RWPE2 (cell line): ENCODE data around the gene RAX.

Experiments used
- ATAC-seq: fragments of 200-7000 bp; cut with Tn5 transposase; 3 replicates; pipeline ENCODE4 v1.9.1; 2021; ENCODE audit warnings: low read depth
- DNase-seq: peaks from one replicate; pipeline ENCODE4 v3.0.0-alpha.2; 2020; ENCODE audit warnings: low spot score
- H3K27ac ChIP-seq: fragments of 450-650 bp; 2 replicates; pipeline ENCODE4 v1.5.1; 2017; ENCODE audit warnings: mild to moderate bottlenecking; ENCODE audit not compliant: poor library complexity, severe bottlenecking
- H3K27me3 ChIP-seq: fragments of 250-450 bp; sonication (Bioruptor Pico); 2 replicates; pipeline ENCODE4 v1.5.1; 2021; ENCODE audit warnings: mild to moderate bottlenecking, moderate library complexity; ENCODE audit not compliant: insufficient read depth, poor library complexity, severe bottlenecking
- H3K36me3 ChIP-seq: fragments of 250-450 bp; sonication (Bioruptor Pico); 2 replicates; pipeline ENCODE4 v1.5.1; 2020; ENCODE audit warnings: low read depth, mild to moderate bottlenecking, moderate library complexity
- H3K4me1 ChIP-seq: fragments of 250-450 bp; sonication (Bioruptor Pico); 2 replicates; pipeline ENCODE4 v1.5.1; 2021; ENCODE audit warnings: mild to moderate bottlenecking, moderate library complexity; ENCODE audit not compliant: insufficient read depth, poor library complexity, severe bottlenecking
- H3K4me3 ChIP-seq: fragments of 250-450 bp; sonication (Bioruptor Pico); 2 replicates; pipeline ENCODE4 v1.5.1; 2021; ENCODE audit warnings: mild to moderate bottlenecking, moderate library complexity; ENCODE audit not compliant: severe bottlenecking
- H3K9me3 ChIP-seq: fragments of 250-450 bp; sonication (Bioruptor Pico); 2 replicates; pipeline ENCODE4 v1.5.1; 2021; ENCODE audit warnings: mild to moderate bottlenecking, moderate library complexity; ENCODE audit not compliant: severe bottlenecking
- TF ChIP-seq, protein P1 (sequence below): fragments of 450-650 bp; IDR thresholded peaks from one replicate; pipeline ENCODE4 v1.5.1; 2017; ENCODE audit warnings: mild to moderate bottlenecking, moderate library complexity; ENCODE audit not compliant: poor library complexity, severe bottlenecking

The RAX gene

DNA sequence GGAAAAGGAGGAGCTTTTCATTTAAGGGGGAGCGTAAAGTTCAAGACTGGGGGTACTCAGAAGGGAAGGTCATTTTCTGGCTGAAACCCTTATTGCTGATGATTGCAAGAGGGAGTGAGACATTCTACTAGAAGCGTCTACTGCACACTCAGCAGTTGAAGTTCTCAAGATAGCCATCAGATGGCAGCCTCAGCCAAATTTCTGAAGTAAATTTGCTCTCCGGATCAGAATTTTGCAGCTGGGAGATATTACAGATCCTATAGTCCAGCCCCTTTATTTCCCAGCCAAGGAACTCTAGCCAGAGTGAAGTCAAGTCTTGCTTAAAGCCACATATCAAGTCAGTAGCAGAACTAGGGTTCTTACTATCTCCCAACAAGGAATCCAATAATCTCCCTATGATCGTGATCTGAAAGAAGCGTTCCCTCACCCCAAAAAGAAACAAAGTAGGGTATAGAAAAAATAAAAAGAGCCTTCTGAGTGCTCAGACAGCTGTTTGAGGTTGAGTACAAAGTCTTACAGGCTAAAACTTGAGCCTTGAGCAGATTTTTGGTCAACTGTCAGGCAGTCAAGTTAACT is 24.0 kb downstream of the RAX start:
- H3K27ac ChIP-seq = no peak overlapping the region
- H3K9me3 ChIP-seq = no peaks in the 10 kb centered on the region
- H3K4me3 ChIP-seq = no peak overlapping the region
- ATAC-seq (peak; percentile 67), DNase-seq (no peak)
- peaks cover 42% of the 10 kb centered on the region for H3K27me3 ChIP-seq
- H3K36me3 ChIP-seq = no peaks in the 10 kb centered on the region
- TF ChIP-seq, protein P1, sequence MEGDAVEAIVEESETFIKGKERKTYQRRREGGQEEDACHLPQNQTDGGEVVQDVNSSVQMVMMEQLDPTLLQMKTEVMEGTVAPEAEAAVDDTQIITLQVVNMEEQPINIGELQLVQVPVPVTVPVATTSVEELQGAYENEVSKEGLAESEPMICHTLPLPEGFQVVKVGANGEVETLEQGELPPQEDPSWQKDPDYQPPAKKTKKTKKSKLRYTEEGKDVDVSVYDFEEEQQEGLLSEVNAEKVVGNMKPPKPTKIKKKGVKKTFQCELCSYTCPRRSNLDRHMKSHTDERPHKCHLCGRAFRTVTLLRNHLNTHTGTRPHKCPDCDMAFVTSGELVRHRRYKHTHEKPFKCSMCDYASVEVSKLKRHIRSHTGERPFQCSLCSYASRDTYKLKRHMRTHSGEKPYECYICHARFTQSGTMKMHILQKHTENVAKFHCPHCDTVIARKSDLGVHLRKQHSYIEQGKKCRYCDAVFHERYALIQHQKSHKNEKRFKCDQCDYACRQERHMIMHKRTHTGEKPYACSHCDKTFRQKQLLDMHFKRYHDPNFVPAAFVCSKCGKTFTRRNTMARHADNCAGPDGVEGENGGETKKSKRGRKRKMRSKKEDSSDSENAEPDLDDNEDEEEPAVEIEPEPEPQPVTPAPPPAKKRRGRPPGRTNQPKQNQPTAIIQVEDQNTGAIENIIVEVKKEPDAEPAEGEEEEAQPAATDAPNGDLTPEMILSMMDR = peak; percentile 81
- no peaks in the 10 kb centered on the region for H3K4me1 ChIP-seq

DNA sequence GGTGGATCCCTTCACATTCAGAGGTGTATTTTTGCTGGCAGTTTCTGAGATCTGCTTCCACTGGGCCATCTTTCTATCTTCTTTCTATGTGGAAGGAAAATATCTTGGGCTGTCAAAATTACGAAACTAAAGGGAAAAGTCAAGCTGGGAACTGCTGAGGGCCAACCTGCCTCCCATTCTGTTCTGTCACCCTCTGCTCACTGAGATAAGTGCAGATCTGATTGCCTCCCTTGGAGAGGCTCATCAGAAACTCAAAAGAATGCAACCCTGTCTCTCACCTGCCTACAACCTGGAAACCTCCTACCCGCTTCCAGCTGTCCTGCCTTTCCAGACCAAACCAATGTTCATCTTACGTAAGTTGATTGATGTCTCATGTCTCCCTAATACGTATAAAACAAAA is 26.5 kb downstream of the RAX start:
- TF ChIP-seq, protein P1 = no peak
- no peak for ATAC-seq

DNA sequence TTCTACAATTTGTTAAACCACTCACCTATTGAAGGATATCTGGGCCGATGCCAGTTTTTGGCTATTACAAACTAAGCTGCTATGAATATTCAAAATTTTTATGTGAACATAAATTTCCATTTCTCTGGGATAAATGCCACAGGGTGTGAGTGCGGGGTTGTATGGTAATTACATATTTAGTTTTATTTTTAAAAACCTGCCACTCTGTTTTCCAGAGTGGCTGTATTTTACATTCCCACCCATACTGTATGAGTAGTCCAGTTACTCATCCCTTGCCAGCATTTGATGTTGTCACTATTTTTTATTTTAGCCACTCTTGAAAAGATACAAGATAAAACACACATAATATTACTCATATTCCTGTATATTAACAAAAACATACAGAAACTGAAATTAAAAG is 30.3 kb downstream of the RAX start:
- no peak for ATAC-seq
- H3K9me3 ChIP-seq = no peaks in the 10 kb centered on the region
- H3K4me1 ChIP-seq = no peaks in the 10 kb centered on the region
- no peak overlapping the region for H3K4me3 ChIP-seq
- TF ChIP-seq, protein P1 = no peak
- H3K36me3 ChIP-seq = no peaks in the 10 kb centered on the region
- H3K27ac ChIP-seq = no peak overlapping the region
- H3K27me3 ChIP-seq = peaks cover 31% of the 10 kb centered on the region
- DNase-seq = no peak

More for the DNA sequence above, 26.5 kb downstream of the RAX start:
- H3K4me3 ChIP-seq = no peak overlapping the region
- H3K27ac ChIP-seq = no peak overlapping the region
- H3K9me3 ChIP-seq = no peaks in the 10 kb centered on the region
- DNase-seq = no peak
- no peaks in the 10 kb centered on the region for H3K36me3 ChIP-seq
- peaks cover 43% of the 10 kb centered on the region for H3K27me3 ChIP-seq
- no peaks in the 10 kb centered on the region for H3K4me1 ChIP-seq

DNA sequence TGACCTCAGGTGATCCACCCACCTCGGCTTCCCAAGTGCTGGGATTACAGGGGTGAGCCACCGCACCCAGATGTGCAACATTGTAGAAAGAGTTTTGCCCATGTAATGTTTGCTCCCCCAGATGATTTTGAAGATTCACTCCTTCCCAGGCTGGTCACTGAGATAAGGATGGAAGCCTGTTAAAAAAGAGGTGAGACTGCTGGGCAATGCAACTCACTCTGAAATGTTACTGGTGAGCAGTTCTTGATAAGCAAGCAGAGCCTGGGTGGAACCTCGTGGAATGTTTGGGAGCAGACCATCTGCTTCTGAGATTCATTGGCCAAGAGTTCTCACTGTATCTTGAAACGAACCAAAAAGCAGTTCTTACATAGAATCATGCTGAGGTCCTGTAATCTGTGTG is 33.6 kb downstream of the RAX start:
- TF ChIP-seq, protein P1 = no peak
- Histone ChIP-seq H3K4me3 (no peak overlapping the region), H3K27me3 (peaks cover 4% of the 10 kb centered on the region), H3K9me3 (no peaks in the 10 kb centered on the region), H3K27ac (no peak overlapping the region), H3K4me1 (no peaks in the 10 kb centered on the region), H3K36me3 (no peaks in the 10 kb centered on the region)
- no peak for DNase-seq
- no peak for ATAC-seq

DNA sequence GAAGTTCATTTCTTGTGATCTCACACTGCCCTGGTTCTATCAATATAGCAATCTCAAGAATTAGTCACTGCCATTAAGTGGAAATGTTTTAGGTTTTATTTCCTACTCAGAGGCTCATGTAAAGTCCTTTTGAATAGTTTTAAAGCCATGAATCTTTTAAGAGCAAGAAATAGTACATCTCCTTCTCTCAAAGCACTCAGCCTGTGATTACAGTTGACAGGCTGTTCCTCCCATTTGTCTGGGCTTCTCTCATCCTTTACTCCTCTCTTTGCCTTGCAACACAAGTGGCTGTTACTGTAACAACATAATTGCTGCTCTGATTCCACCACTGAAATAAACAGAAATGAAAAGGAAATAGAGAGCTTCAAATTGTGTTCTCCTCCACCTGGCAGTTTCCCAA is 34.9 kb downstream of the RAX start:
- no peak for ATAC-seq
- H3K36me3 ChIP-seq = no peaks in the 10 kb centered on the region
- H3K27ac ChIP-seq = no peak overlapping the region
- TF ChIP-seq, protein P1 = no peak
- H3K27me3 ChIP-seq = no peaks in the 10 kb centered on the region
- no peaks in the 10 kb centered on the region for H3K9me3 ChIP-seq
- no peak overlapping the region for H3K4me3 ChIP-seq
- H3K4me1 ChIP-seq = no peaks in the 10 kb centered on the region
- DNase-seq = no peak
